ENCODE results near the gene ANKRD53. TPM values are rescaled to one million over a fixed set of nuclear protein-coding genes. Genes with fewer than 3 reads are reported as not detected.

Gene ANKRD53
- total RNA-seq, 2 donors from 2014 or later: 4.7 to 10.2 TPM

DNA sequence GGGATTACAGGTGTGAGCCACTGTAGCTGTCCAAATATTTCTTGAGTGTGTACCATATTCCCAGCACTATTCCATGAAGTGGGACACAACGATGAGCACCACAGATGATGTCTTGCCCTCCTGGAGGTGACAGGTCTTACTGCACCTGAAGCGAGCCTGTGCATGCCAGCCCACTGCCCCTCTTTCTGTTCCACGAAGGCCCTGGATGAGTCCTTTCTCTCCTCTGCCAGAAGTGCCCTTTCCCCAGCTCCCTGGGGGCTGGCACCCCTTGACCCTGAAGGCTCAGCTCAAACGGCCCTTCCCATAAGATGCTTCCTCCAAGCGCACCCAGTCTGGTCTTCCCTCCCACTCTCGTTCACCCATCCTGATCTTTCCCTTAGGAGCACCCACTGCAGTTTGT, 37.2 kb upstream of the ANKRD53 start:
- TF ChIP-seq POLR2A (IDR thresholded peaks at IDR 0.05): no peak
- TF ChIP-seq CTCF (IDR thresholded peaks at IDR 0.05): no peak
- DNase-seq: no peak
- H3K9me3 ChIP-seq: no peaks in the 10 kb centered on the region
- no peak overlapping the region for H3K27ac ChIP-seq
- H3K36me3 ChIP-seq (replicated peaks in 1 of 2; ENCODE audit: insufficient read depth in 1 of 2, low read depth in 2 of 2): no peaks in the 10 kb centered on the region
- H3K27me3 ChIP-seq: no peaks in the 10 kb centered on the region
- WGBS, 2 donors: 62 to 70% methylated on average over 6 of the region's 6 CpGs
- H3K4me1 ChIP-seq: no peaks in the 10 kb centered on the region
- intact Hi-C loops (cut with DNase I): loop anchor here (10.0 kb wide), 1 partner anchor 146 kb away; the partner anchor contains the start of gene FIGLA
- no peak for ATAC-seq
- H3K4me3 ChIP-seq: no peak overlapping the region

- no peaks in the 10 kb centered on the region for H3K9me3 ChIP-seq
- no peak for DNase-seq
- no peaks in the 10 kb centered on the region for H3K27me3 ChIP-seq
Measured at GRCh38 chr2:70941701-70942100, 36.7 kb upstream of the ANKRD53 start.

GRCh38 chr2:70942396-70943204, 35.8 kb upstream of the ANKRD53 start:
- ATAC-seq (no peak), DNase-seq (no peak)
- Histone ChIP-seq H3K27ac (no peak overlapping the region), H3K36me3 (replicated peaks in 1 of 2; ENCODE audit: insufficient read depth in 1 of 2, low read depth in 2 of 2) (no peaks in the 10 kb centered on the region), H3K4me1 (no peaks in the 10 kb centered on the region), H3K9me3 (no peaks in the 10 kb centered on the region), H3K4me3 (no peak overlapping the region), H3K27me3 (no peaks in the 10 kb centered on the region)
- intact Hi-C loops (cut with DNase I): loop anchor here (10.0 kb wide), 1 partner anchor 148 kb away; the partner anchor contains the start of gene FIGLA
- WGBS, 2 donors: 75 to 81% methylated on average over 6 of the region's 6 CpGs
- TF ChIP-seq POLR2A (IDR thresholded peaks at IDR 0.05) (no peak), CTCF (IDR thresholded peaks at IDR 0.05) (no peak)

More at GRCh38 chr2:70941701-70942100, 36.7 kb upstream of the ANKRD53 start:
- intact Hi-C loops (cut with DNase I): loop anchor here (10.0 kb wide), 1 partner anchor 147 kb away; the partner anchor contains the start of gene FIGLA
- no peak overlapping the region for H3K4me3 ChIP-seq
- ATAC-seq: no peak
- no peaks in the 10 kb centered on the region for H3K36me3 ChIP-seq (replicated peaks in 1 of 2; ENCODE audit: insufficient read depth in 1 of 2, low read depth in 2 of 2)
- no peaks in the 10 kb centered on the region for H3K4me1 ChIP-seq
- 74 to 76% methylated on average over 5 of the region's 5 CpGs for WGBS, 2 donors
- TF ChIP-seq POLR2A (IDR thresholded peaks at IDR 0.05) (no peak), CTCF (IDR thresholded peaks at IDR 0.05) (no peak)
- no peak overlapping the region for H3K27ac ChIP-seq

DNA sequence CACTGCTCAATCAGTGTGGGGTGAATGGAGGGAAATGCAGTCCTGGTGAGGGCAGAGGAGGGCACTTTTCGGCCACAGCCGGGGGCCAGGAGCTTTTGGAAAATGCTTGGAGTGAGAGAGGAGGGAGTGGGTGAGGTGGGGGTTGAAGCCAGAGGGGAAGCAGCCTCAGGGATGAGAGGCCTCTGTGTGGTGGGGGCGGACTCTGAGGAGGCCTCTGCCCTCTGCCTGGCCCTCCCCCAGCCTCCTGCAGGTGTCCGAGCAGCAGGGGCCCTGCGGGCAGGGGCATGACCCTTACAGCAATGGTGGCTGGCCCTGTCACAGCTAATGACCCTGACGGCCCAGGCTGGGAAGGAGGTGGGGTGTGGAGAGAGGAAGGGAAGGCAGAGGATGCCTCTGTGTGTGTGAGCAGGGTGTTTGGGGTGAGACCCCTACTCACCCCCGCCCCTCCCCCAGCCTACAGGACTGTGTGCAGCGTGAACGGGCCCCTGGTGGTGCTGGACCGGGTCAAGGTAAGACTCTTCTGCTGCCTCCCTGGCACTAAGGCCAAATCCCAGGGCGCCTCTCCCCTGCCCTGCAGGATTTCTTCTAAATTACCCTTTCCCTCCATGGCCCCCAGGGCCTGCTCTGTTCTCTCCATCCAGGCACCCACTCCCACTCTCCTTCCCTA, 35.1 kb upstream of the ANKRD53 start:
- no peaks in the 10 kb centered on the region for H3K36me3 ChIP-seq (replicated peaks in 1 of 2; ENCODE audit: insufficient read depth in 1 of 2, low read depth in 2 of 2)
- no peaks in the 10 kb centered on the region for H3K27me3 ChIP-seq
- WGBS, 2 donors: 85 to 87% methylated on average over 7 to 10 of the region's 11 CpGs
- no peak overlapping the region for H3K4me3 ChIP-seq
- DNase-seq (no peak), ATAC-seq (no peak)
- TF ChIP-seq POLR2A (IDR thresholded peaks at IDR 0.05) (no peak), CTCF (IDR thresholded peaks at IDR 0.05) (no peak)
- H3K4me1 ChIP-seq: peaks cover 5% of the 10 kb centered on the region
- no peak overlapping the region for H3K27ac ChIP-seq
- no peaks in the 10 kb centered on the region for H3K9me3 ChIP-seq
- intact Hi-C loops (cut with DNase I): loop anchor here (10.0 kb wide), 1 partner anchor 149 kb away; the partner anchor contains the start of gene FIGLA

Measured in body of pancreas (tissue), 4 donors.